Measurements from ENCODE around the gene USP15. TPM values are rescaled to one million over a fixed set of nuclear protein-coding genes. Genes with fewer than 3 reads are reported as not detected.
"Not testable (repeated sequence)": the region's sequence is repeated elsewhere in the genome, so short reads cannot be mapped to it uniquely, and the experiment has no call there.

USP15 gene
- total RNA-seq, 4 donors from 2014 or later, result 55.8 to 90.8 (median 67.2) TPM

DNA sequence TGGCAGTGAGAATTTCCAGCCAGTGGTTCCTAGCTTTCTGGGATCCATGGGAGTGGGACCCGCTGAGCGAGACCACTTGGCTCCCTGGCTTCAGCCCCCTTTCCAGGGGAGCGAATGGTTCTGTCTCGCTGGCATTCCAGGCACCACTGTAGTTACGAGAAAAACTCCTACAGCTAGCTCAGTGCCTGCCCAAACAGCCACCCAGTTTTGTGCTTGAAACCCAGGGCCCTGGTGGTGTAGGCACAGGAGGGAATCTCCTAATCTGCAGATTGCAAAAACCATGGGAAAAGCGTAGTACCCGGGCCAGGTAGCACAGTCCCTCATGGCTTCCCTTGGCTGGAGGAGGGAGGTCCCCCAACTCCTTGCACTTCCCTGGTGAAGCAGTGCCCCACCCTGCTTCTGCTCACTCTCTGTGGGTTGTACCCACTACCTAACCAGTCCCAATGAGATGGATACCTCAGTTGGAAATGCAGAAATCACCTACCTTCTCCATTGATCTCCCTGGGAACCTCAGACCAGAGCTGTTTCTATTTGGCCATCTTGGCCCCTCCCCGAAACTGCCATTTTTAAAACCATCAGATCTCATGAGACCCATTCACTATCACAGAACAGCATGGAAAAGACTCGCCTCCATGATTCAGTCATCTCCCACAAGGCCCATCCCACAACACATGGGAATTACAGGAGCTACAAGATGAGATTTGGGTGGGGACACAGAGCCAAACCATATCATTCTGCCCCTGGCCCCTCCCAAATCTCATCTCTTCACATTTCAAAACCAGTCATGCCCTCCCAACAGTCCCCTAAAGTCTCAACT, 83.3 kb downstream of the USP15 start:
- 98 to 99% methylated on average over 9 of the region's 9 CpGs for WGBS, 2 donors
- H3K4me3 ChIP-seq (ENCODE audit: low read depth, poor library complexity, severe bottlenecking); DNase-seq (ENCODE audit: low spot score in 2 of 2); intact Hi-C loops (cut with DNase I; ENCODE audit: low total_unique reads): not testable (repeated sequence)

- WGBS, 2 donors, result 94 to 95% methylated on average over 4 of the region's 4 CpGs
- H3K4me3 ChIP-seq (ENCODE audit: low read depth, poor library complexity, severe bottlenecking); DNase-seq (ENCODE audit: low spot score in 2 of 2); intact Hi-C loops (cut with DNase I; ENCODE audit: low total_unique reads): not testable (repeated sequence)
Observed at GRCh38 chr12:62344731-62345556, 84.7 kb downstream of the USP15 start.

DNA sequence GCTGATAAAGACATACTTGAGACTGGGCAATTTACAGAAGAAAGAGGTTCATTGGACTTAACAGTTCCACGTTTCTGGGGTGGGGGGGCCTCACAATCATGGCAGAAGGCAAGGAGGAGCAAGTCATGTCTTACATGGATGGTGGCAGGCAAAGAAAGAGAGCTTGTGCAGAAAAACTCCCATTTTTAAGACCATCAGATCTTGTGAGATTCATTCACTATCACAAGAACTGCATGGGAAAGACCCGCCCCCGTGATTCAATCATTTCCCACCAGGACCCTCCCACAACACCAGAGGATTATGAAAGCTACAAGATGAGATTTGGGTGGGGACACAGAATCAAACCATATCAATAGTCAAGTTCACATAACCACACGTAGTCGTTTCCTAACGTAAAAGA, 85.5 kb downstream of the USP15 start:
- H3K4me3 ChIP-seq (ENCODE audit: low read depth, poor library complexity, severe bottlenecking), result no peak overlapping the region
- intact Hi-C loops (cut with DNase I; ENCODE audit: low total_unique reads), result no loop called here
- no peak for DNase-seq (ENCODE audit: low spot score in 2 of 2)
- 91 to 96% methylated on average over 6 of the region's 6 CpGs for WGBS, 2 donors
- TF ChIP-seq CTCF (IDR thresholded peaks at IDR 0.05), result no peak
- no peak for TF ChIP-seq POLR2A (IDR thresholded peaks at IDR 0.05)

- WGBS, 2 donors, result 88 to 89% methylated on average over 1 of the region's 1 CpG
- intact Hi-C loops (cut with DNase I; ENCODE audit: low total_unique reads), result no loop called here
- no peak for DNase-seq (ENCODE audit: low spot score in 2 of 2)
- no peak for TF ChIP-seq CTCF (IDR thresholded peaks at IDR 0.05)
- TF ChIP-seq POLR2A (IDR thresholded peaks at IDR 0.05), result no peak
- H3K4me3 ChIP-seq (ENCODE audit: low read depth, poor library complexity, severe bottlenecking), result no peak overlapping the region
Observed at GRCh38 chr12:62346817-62347216, 86.6 kb downstream of the USP15 start.

DNA sequence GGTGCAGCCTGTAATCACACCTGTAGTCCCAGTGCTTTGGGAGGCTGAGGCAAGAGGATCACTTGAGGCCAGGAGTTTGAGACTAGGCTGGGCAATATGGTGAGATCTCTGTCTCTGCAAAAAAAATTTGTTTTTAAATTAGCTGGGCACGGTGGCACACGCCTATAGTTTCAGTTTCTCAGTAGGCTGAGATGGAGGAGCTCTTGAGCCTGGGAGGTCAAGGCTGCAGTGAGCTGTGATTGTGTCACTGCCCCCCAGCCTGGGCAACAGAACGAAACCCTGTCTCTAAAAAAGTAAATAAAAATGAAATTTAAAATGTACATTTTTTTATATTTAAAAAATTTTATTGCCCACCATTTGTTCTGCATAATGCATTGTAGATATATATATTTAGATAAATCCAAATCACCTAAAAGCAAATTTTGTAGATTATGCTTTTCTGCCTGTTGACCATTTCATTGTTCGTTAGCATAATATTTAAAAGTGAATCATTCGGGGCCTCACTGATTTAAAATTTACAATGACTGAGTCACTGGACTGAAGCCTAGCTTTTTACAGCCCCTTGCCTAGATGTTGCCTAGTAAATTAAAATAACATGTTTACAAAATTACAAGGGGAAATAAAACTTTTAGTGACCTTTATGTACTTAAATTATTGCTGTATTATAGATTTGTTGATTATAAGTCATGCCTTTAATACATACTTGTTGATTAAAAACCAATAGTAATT, 87.9 kb downstream of the USP15 start:
- H3K4me3 ChIP-seq (ENCODE audit: low read depth, poor library complexity, severe bottlenecking), result no peak overlapping the region
- TF ChIP-seq POLR2A (IDR thresholded peaks at IDR 0.05) (no peak), CTCF (IDR thresholded peaks at IDR 0.05) (no peak)
- WGBS, 2 donors, result 82% methylated on average over 5 of the region's 5 CpGs

GRCh38 chr12:62350554-62350953, 90.3 kb downstream of the USP15 start:
- WGBS, 2 donors, result 75 to 100% methylated on average over 2 of the region's 2 CpGs
- TF ChIP-seq CTCF (IDR thresholded peaks at IDR 0.05) (no peak), POLR2A (IDR thresholded peaks at IDR 0.05) (no peak)
- intact Hi-C loops (cut with DNase I; ENCODE audit: low total_unique reads), result no loop called here
- H3K4me3 ChIP-seq (ENCODE audit: low read depth, poor library complexity, severe bottlenecking), result no peak overlapping the region
- DNase-seq (ENCODE audit: low spot score in 2 of 2), result no peak

More for the DNA sequence above, 87.9 kb downstream of the USP15 start:
- intact Hi-C loops (cut with DNase I; ENCODE audit: low total_unique reads), result no loop called here
- DNase-seq (ENCODE audit: low spot score in 2 of 2), result no peak

All from lower leg skin (tissue), 4 donors.